Measurements from ENCODE around the gene MAP3K8.
"Not testable (repeated sequence)": the region's sequence is repeated elsewhere in the genome, so short reads cannot be mapped to it uniquely, and the experiment has no call there.

MAP3K8 gene

GRCh38 chr10:30422981-30423654 is 10.9 kb upstream of the MAP3K8 start:
- no peak for DNase-seq (ENCODE audit: low read depth)

- not testable (repeated sequence) for DNase-seq (ENCODE audit: low read depth)
Measured at GRCh38 chr10:30423655-30424275, 10.2 kb upstream of the MAP3K8 start.

GRCh38 chr10:30425336-30426075 is 8.5 kb upstream of the MAP3K8 start:
- no peak for DNase-seq (ENCODE audit: low read depth)

GRCh38 chr10:30430544-30431298 is 3.3 kb upstream of the MAP3K8 start:
- no peak for DNase-seq (ENCODE audit: low read depth)

- no peak for DNase-seq (ENCODE audit: low read depth)
Measured at GRCh38 chr10:30431435-30431911, 2.5 kb upstream of the MAP3K8 start.

- no peak for DNase-seq (ENCODE audit: low read depth)
Measured at GRCh38 chr10:30432622-30433305, 1.2 kb upstream of the MAP3K8 start.

- no peak for DNase-seq (ENCODE audit: low read depth)
Measured at GRCh38 chr10:30433306-30433729, 666 bp upstream of the MAP3K8 start.

GRCh38 chr10:30434273-30435072 is 489 bp downstream of the MAP3K8 start:
- DNase-seq (ENCODE audit: low read depth), result no peak

- no peak for DNase-seq (ENCODE audit: low read depth)
Measured at GRCh38 chr10:30435073-30435422, 1.1 kb downstream of the MAP3K8 start.

- not testable (repeated sequence) for DNase-seq (ENCODE audit: low read depth)
Measured at GRCh38 chr10:30435499-30436167, 1.6 kb downstream of the MAP3K8 start.

- DNase-seq (ENCODE audit: low read depth), result no peak
Measured at GRCh38 chr10:30436191-30436611, 2.2 kb downstream of the MAP3K8 start.

- no peak for DNase-seq (ENCODE audit: low read depth)
Measured at GRCh38 chr10:30436671-30437030, 2.7 kb downstream of the MAP3K8 start.

GRCh38 chr10:30437031-30437841 is 3.3 kb downstream of the MAP3K8 start:
- DNase-seq (ENCODE audit: low read depth), result no peak

GRCh38 chr10:30438021-30438850 is 4.3 kb downstream of the MAP3K8 start:
- DNase-seq (ENCODE audit: low read depth), result no peak

- DNase-seq (ENCODE audit: low read depth), result no peak
Measured at GRCh38 chr10:30439931-30440330, 5.9 kb downstream of the MAP3K8 start.

- no peak for DNase-seq (ENCODE audit: low read depth)
Measured at GRCh38 chr10:30442019-30442606, 8.1 kb downstream of the MAP3K8 start.

GRCh38 chr10:30443049-30443448 is 9.1 kb downstream of the MAP3K8 start:
- DNase-seq (ENCODE audit: low read depth), result no peak

- DNase-seq (ENCODE audit: low read depth), result no peak
Measured at GRCh38 chr10:30445711-30446110, 11.7 kb downstream of the MAP3K8 start.
